GM13977 (cell line): ENCODE data around the gene ISL2.
A peak's percentile ranks its signal among the peaks of the same experiment; 100 is the strongest.

ENCODE experiments used
- DNase-seq: peaks from one replicate; pipeline ENCODE4 v3.0.0; 2012; ENCODE audit warnings: low spot score
- in situ Hi-C: fragments of 300-500 bp; cut with MboI; formaldehyde crosslinking; loops from one replicate; pipeline ENCODE4 v1.12.0; 2022; ENCODE audit warnings: low sequenced_read_pairs, low pct_unique_long_range_greater_than_20kb, mixed read lengths, inconsistent platforms; ENCODE audit not compliant: unreplicated experiment
- TF ChIP-seq, protein P1 (sequence below): IDR thresholded peaks from 2 replicates; pipeline ENCODE4 v1.5.1; 2012; ENCODE audit warnings: mild to moderate bottlenecking, control low read depth; ENCODE audit not compliant: insufficient read depth; ENCODE audit errors: extremely low read depth, missing control alignments

The ISL2 gene

GRCh38 chr15:76334438-76335306 is 1.9 kb upstream of the ISL2 start:
- no peak for DNase-seq
- TF ChIP-seq, protein P1, sequence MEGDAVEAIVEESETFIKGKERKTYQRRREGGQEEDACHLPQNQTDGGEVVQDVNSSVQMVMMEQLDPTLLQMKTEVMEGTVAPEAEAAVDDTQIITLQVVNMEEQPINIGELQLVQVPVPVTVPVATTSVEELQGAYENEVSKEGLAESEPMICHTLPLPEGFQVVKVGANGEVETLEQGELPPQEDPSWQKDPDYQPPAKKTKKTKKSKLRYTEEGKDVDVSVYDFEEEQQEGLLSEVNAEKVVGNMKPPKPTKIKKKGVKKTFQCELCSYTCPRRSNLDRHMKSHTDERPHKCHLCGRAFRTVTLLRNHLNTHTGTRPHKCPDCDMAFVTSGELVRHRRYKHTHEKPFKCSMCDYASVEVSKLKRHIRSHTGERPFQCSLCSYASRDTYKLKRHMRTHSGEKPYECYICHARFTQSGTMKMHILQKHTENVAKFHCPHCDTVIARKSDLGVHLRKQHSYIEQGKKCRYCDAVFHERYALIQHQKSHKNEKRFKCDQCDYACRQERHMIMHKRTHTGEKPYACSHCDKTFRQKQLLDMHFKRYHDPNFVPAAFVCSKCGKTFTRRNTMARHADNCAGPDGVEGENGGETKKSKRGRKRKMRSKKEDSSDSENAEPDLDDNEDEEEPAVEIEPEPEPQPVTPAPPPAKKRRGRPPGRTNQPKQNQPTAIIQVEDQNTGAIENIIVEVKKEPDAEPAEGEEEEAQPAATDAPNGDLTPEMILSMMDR, result no peak
- in situ Hi-C loops, result no loop called here

DNA sequence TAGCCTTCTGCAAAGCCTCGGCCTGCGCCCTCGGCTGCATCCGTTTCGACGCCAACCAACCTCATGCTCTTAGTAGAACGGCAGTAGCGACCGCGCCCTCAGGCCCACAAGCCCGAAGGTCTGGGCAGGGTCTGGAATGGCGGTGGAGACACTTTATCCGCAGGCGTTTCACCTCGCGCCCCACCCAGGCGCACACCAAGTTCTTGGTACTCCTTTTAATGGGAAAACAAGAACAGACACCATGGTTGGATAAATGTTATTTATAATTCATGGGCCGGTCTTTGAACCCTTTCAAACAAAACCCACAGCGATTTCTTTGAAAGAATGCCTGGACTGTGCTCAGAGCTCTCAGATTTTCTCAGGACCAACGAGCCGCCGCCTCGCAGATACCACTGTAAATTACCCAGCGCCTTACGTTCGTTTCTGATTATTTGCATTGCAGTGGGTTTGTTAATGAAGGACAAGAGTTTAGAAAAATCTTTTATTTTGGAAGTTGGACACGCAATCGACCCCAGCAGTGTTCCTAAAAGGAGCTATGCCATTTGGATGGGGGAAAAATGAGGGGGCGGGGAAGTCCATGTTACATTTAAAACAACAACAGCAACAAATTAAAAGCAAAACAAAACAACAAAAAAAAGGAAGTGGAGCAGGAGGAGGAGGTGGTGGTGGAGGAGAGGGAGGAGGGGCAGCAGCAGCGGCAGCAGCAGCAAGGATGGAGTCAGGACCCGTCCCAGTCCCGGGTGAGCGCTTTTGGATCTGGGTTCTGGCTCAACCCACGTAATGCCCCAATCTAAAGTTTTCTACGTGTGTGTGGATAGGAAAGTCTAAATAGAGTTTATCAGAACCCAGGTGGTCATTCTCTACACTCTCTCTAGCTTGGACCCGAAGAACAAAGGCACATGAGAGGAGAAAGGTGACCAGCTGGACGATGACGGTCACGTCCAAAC is 993 bp upstream of the ISL2 start:
- peak; percentile 51 for DNase-seq
- TF ChIP-seq, protein P1, result no peak
- in situ Hi-C loops, result no loop called here

- in situ Hi-C loops, result no loop called here
- peak; percentile 60 for DNase-seq
- TF ChIP-seq, protein P1, result no peak
Observed at GRCh38 chr15:76337059-76337695, 604 bp downstream of the ISL2 start.

- in situ Hi-C loops, result no loop called here
- peak; percentile 61 for DNase-seq
Observed at GRCh38 chr15:76337696-76338485, 1.3 kb downstream of the ISL2 start.

GRCh38 chr15:76338486-76339304 is 2.1 kb downstream of the ISL2 start:
- in situ Hi-C loops, result no loop called here
- peak; percentile 42 for DNase-seq
- TF ChIP-seq, protein P1, result no peak

More at GRCh38 chr15:76337696-76338485, 1.3 kb downstream of the ISL2 start:
- TF ChIP-seq, protein P1, result no peak
